H1 (cell line): ENCODE data around the gene CTNNBL1. TPM values are rescaled to one million over a fixed set of nuclear protein-coding genes. Genes with fewer than 3 reads are reported as not detected.

ENCODE experiments used
- CTCF ChIA-PET: fragments of 300-600 bp; sonication (Branson Sonifier 250); formaldehyde crosslinking; loops from one replicate; lab custom pipeline; 2021; ENCODE audit not compliant: partially characterized antibody; lab: Charles Lee
- POLR2A ChIA-PET: fragments of 300-600 bp; sonication (Branson Sonifier 250); formaldehyde crosslinking; loops from one replicate; lab custom pipeline; 2021; ENCODE audit warnings: inconsistent platforms; ENCODE audit not compliant: partially characterized antibody; lab: Charles Lee
- DNase-seq, 2 experiments: peaks; one replicate each; pipeline versions ENCODE4 v3.0.0 to v3.0.0-alpha.2; 2010 to 2022; ENCODE audit warnings: low spot score in 2 of 2, low read depth in 1 of 2, mixed read lengths in 1 of 2
- FAIRE-seq: peaks from 2 replicates; lab custom pipeline; 2011; peaks lifted over from hg19 to GRCh38; lab: Jason Lieb, UNC
- H2AFZ ChIP-seq: 2 replicates; pipeline ENCODE4 v1.8.1; 2012; ENCODE audit warnings: low read length, inconsistent platforms
- H2AK5ac ChIP-seq: 2 replicates; pipeline ENCODE4 v1.6.1; 2013; ENCODE audit warnings: low read depth, low read length
- H2BK120ac ChIP-seq: replicated peaks from 2 replicates; pipeline ENCODE3; 2013; ENCODE audit warnings: low read depth, low read length, inconsistent platforms
- H2BK12ac ChIP-seq: 2 replicates; pipeline ENCODE4 v1.6.1; 2013; ENCODE audit warnings: low read depth, low read length
- H2BK15ac ChIP-seq: 2 replicates; pipeline ENCODE4 v1.6.1; 2013; ENCODE audit warnings: low read length
- H2BK20ac ChIP-seq: 2 replicates; pipeline ENCODE4 v1.6.1; 2013; ENCODE audit warnings: low read length
- H2BK5ac ChIP-seq: 2 replicates; pipeline ENCODE4 v1.6.1; 2013; ENCODE audit warnings: low read depth, low read length
- H3K14ac ChIP-seq: 2 replicates; pipeline ENCODE4 v1.6.1; 2013; ENCODE audit warnings: inconsistent platforms; ENCODE audit not compliant: insufficient read length
- H3K18ac ChIP-seq: 2 replicates; pipeline ENCODE4 v1.6.1; 2013; ENCODE audit warnings: low read length; ENCODE audit errors: extremely low read depth
- H3K23ac ChIP-seq: 2 replicates; pipeline ENCODE4 v1.6.1; 2013; ENCODE audit warnings: inconsistent platforms; ENCODE audit not compliant: insufficient read length
- H3K23me2 ChIP-seq: 2 replicates; pipeline ENCODE4 v1.6.1; 2013; ENCODE audit warnings: low read depth, low read length
- H3K27ac ChIP-seq: 2 replicates; pipeline ENCODE4 v1.6.1; 2011; ENCODE audit warnings: low read depth, low read length, inconsistent platforms
- H3K27me3 ChIP-seq, 4 experiments: replicated peaks in 1 of 4; 1 replicate in 1 of 4; 2 replicates in 3 of 4; pipeline versions ENCODE4 v1.6.1 to v1.8.1; 2011 to 2013; ENCODE audit warnings: low read length in 3 of 4, mild to moderate bottlenecking in 3 of 4, inconsistent platforms in 2 of 4, mixed read lengths in 2 of 4, moderate library complexity in 1 of 4; ENCODE audit not compliant: control insufficient read depth in 3 of 4, insufficient read depth in 3 of 4; ENCODE audit errors: extremely low read depth in 1 of 4
- H3K36me3 ChIP-seq, 4 experiments: 2 replicates each; pipeline versions ENCODE4 v1.6.1 to v1.8.1; 2011 to 2013; ENCODE audit warnings: mild to moderate bottlenecking in 4 of 4, low read length in 3 of 4, moderate library complexity in 2 of 4, control low read depth in 1 of 4, inconsistent platforms in 1 of 4; ENCODE audit not compliant: insufficient read depth in 4 of 4, control insufficient read depth in 2 of 4
- H3K4ac ChIP-seq: replicated peaks from 2 replicates; pipeline ENCODE3; 2013; ENCODE audit warnings: low read length, low read depth, mixed read lengths, inconsistent platforms; ENCODE audit not compliant: insufficient read length
- H3K4me1 ChIP-seq, 4 experiments: replicated peaks in 1 of 4; 1 replicate in 1 of 4; 2 replicates in 3 of 4; pipeline versions ENCODE4 v1.6.1 to v1.8.1; 2011 to 2013; ENCODE audit warnings: low read length in 3 of 4, inconsistent platforms in 2 of 4, mixed read lengths in 1 of 4; ENCODE audit not compliant: insufficient read depth in 4 of 4, control insufficient read depth in 3 of 4
- H3K4me2 ChIP-seq, 2 experiments: 2 replicates each; pipeline versions ENCODE4 v1.6.1 to v1.8.1; 2011 to 2013; ENCODE audit warnings: low read depth in 2 of 2, low read length in 2 of 2, control low read depth in 1 of 2, inconsistent platforms in 1 of 2, mild to moderate bottlenecking in 1 of 2; ENCODE audit not compliant: insufficient read depth in 1 of 2
- H3K4me3 ChIP-seq, 4 experiments: fragments of 200-600, 300-600 bp in 1 of 4; sonication (generic), shearing (Covaris generic), sonication (Bioruptor Twin) in 1 of 4; 2 replicates each; pipeline versions ENCODE4 v1.5.1 to v1.8.1; 2011 to 2016; ENCODE audit warnings: low read length in 4 of 4, low read depth in 3 of 4, control low read depth in 2 of 4, inconsistent platforms in 2 of 4, mild to moderate bottlenecking in 2 of 4, mixed read lengths in 1 of 4, moderate library complexity in 1 of 4; ENCODE audit not compliant: insufficient read depth in 2 of 4; ENCODE audit errors: extremely low read depth in 1 of 4
- H3K56ac ChIP-seq: replicated peaks from 2 replicates; pipeline ENCODE3; 2013; ENCODE audit warnings: low read depth, mild to moderate bottlenecking, mixed read lengths, low read length, inconsistent platforms; ENCODE audit not compliant: insufficient read length
- H3K79me1 ChIP-seq: 2 replicates; pipeline ENCODE4 v1.6.1; 2013; ENCODE audit warnings: low read depth, low read length, control low read depth
- H3K79me2 ChIP-seq, 2 experiments: 2 replicates each; pipeline versions ENCODE4 v1.6.1 to v1.8.1; 2012 to 2013; ENCODE audit warnings: low read length in 2 of 2, mild to moderate bottlenecking in 2 of 2, inconsistent platforms in 1 of 2; ENCODE audit not compliant: insufficient read depth in 2 of 2, control insufficient read depth in 1 of 2
- H3K9ac ChIP-seq, 4 experiments: replicated peaks in 1 of 4; 1 replicate in 1 of 4; 2 replicates in 3 of 4; pipeline versions ENCODE4 v1.6.1 to v1.8.1; 2011 to 2013; ENCODE audit warnings: low read depth in 3 of 4, low read length in 3 of 4, control low read depth in 2 of 4, mild to moderate bottlenecking in 2 of 4, moderate library complexity in 2 of 4, inconsistent platforms in 1 of 4; ENCODE audit errors: extremely low read depth in 1 of 4
- H3K9me3 ChIP-seq, 2 experiments: 2 replicates each; pipeline versions ENCODE4 v1.6.1 to v1.8.1; 2012 to 2013; ENCODE audit warnings: mild to moderate bottlenecking in 2 of 2, moderate library complexity in 2 of 2, control low read depth in 1 of 2, inconsistent platforms in 1 of 2, low read depth in 1 of 2, low read length in 1 of 2, mixed read lengths in 1 of 2; ENCODE audit not compliant: insufficient read depth in 2 of 2
- H4K20me1 ChIP-seq, 2 experiments: replicated peaks in 1 of 2; 2 replicates each; pipeline versions ENCODE3 to v1.8.1; 2011 to 2013; ENCODE audit warnings: inconsistent platforms in 2 of 2, low read length in 2 of 2, mild to moderate bottlenecking in 1 of 2; ENCODE audit not compliant: insufficient read depth in 2 of 2, control insufficient read depth in 1 of 2
- H4K5ac ChIP-seq: 2 replicates; pipeline ENCODE4 v1.6.1; 2013; ENCODE audit warnings: low read length, low read depth, mixed read lengths, inconsistent platforms; ENCODE audit not compliant: insufficient read length
- H4K8ac ChIP-seq: 2 replicates; pipeline ENCODE4 v1.8.0; 2013; ENCODE audit warnings: mild to moderate bottlenecking, moderate library complexity, low read length, inconsistent platforms; ENCODE audit not compliant: insufficient read depth; ENCODE audit errors: extremely low read depth
- H4K91ac ChIP-seq: replicated peaks from 2 replicates; pipeline ENCODE3; 2013; ENCODE audit warnings: low read length, mixed read lengths, inconsistent platforms; ENCODE audit not compliant: insufficient read length
- KDM4A ChIP-seq: IDR thresholded peaks from one replicate; pipeline ENCODE4 v1.7.1; 2012; ENCODE audit warnings: low read depth, mild to moderate bottlenecking, moderate library complexity, low read length, inconsistent platforms; ENCODE audit not compliant: severe bottlenecking
- WGBS, 2 experiments: shearing (Covaris generic) in 1 of 2; methylation state at CpG; one replicate each; pipeline versions ENCODE4 v1.1.6 to v1.1.7; 2013 to 2015; ENCODE audit warnings: low lambda C conversion rate in 2 of 2, mixed read lengths in 2 of 2, inconsistent platforms in 1 of 2, low coverage in 1 of 2, missing lambda C conversion rate in 1 of 2; ENCODE audit not compliant: insufficient replicate concordance in 2 of 2, insufficient coverage in 1 of 2, insufficient read length in 1 of 2; ENCODE audit errors: extremely low coverage in 1 of 2, missing lambda C conversion rate in 1 of 2; 5-methylcytosine and 5-hydroxymethylcytosine counted together
- polyA plus RNA-seq, 7 experiments: library from polyadenylated mRNA; depleted of rRNA in 3 of 7; stranded (reverse) in 5 of 7; unstranded in 2 of 7; fragments of >200 nt in 5 of 7; fragments of 200-250 nt in 2 of 7; gene quantifications; 1 replicate in 5 of 7; 2 replicates in 1 of 7; 4 replicates in 1 of 7; pipeline versions ENCODE4 v1.2.1 to v1.2.3, GENCODE V29; 2011 to 2013; ENCODE audit warnings: missing spikeins in 2 of 7, mixed read lengths in 2 of 7
- total RNA-seq: library from RNA; stranded (reverse); fragmentation: NEBNext Ultra II Directional; extraction: Animal tissue kit (Norgen Biotek cat#: 25700); gene quantifications from 2 replicates; pipeline ENCODE4 v1.2.1, GENCODE V29; 2021
- TF ChIP-seq, protein P1 (sequence below), 3 experiments: IDR thresholded peaks; 1 replicate in 2 of 3; 2 replicates in 1 of 3; pipeline versions ENCODE4 v1.5.1 to v1.6.1; 2011; ENCODE audit warnings: low read length in 3 of 3, mild to moderate bottlenecking in 3 of 3, inconsistent platforms in 2 of 3, low read depth in 1 of 3, moderate library complexity in 1 of 3; ENCODE audit not compliant: insufficient read depth in 1 of 3; ENCODE audit errors: control extremely low read depth in 1 of 3

CTNNBL1 gene
- total and polyA plus RNA-seq, 2 of the 8 experiments (the other 6 are each of a cell fraction or from before 2014, with no cell fraction given): 19.6 to 81.6 TPM

DNA sequence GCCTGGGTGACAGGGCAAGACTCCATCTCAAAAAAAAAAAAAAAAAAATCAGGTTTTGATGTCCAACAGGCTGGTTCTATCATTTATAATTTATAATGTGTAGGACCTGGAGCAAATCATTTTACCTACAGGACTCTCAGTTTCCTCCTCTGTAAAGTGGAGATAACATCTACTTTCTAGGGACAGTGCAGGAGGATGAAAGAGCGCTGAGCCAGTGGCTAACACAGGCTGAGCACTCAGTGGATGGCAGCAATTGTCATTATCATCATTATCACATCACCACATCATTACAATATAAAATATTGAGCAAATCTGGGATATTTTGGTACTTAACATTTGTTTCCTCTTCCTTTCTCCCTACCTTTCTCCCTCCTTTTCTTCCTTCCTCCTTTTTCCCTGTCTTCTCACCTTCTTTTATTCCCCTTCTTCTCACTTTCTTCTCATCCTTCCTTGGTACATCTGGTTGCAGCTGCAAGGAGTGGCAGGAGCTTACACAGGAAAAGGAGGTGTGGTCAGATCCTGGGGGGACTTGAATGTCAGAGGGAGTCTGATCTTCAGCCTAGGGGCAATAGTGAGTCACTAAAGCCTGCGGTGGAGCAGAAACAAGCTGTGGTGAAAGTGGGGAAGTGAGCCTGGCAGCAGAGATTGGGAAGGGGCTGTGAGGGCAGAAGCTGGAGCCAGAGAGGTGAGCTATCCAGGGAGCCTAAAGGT is 24.6 kb upstream of the CTNNBL1 start:
- H4K91ac ChIP-seq: no peak overlapping the region
- peak overlapping the region; percentile 78 for H3K18ac ChIP-seq
- FAIRE-seq (no peak), DNase-seq (no peak)
- peaks cover 0 to 2% of the 10 kb centered on the region in 2 experiments for H4K20me1 ChIP-seq
- H3K9ac ChIP-seq: no peak overlapping the region
- no peak overlapping the region for H4K5ac ChIP-seq
- H2AK5ac ChIP-seq: no peak overlapping the region
- H2BK20ac ChIP-seq: no peak overlapping the region
- no peaks in the 10 kb centered on the region for H3K79me1 ChIP-seq
- WGBS, 2 experiments: 67% methylated on average over 2 of the region's 2 CpGs; no CpG with 5 or more reads in 1 of the 2 experiments
- H2BK15ac ChIP-seq: no peak overlapping the region
- no peak overlapping the region for H3K4ac ChIP-seq
- no peak overlapping the region for H3K14ac ChIP-seq
- no peak overlapping the region for H3K27ac ChIP-seq
- H3K79me2 ChIP-seq: no peaks in the 10 kb centered on the region
- no peak overlapping the region for H2BK5ac ChIP-seq
- 0 out of 7 replicates have a peak, but pooled peaks cover 0 to 2% (median 0%) of the 10 kb centered on the region in 4 experiments for H3K4me1 ChIP-seq
- H3K23me2 ChIP-seq: no peaks in the 10 kb centered on the region
- peak overlapping the region; percentile 27; the same call in 1 of the 2 replicates for H2AFZ ChIP-seq
- H3K9me3 ChIP-seq: no peaks in the 10 kb centered on the region; a peak in 1 of 4 replicates
- H4K8ac ChIP-seq: no peak overlapping the region
- no peak overlapping the region for H2BK120ac ChIP-seq
- H3K23ac ChIP-seq: no peak overlapping the region
- no peak overlapping the region for H2BK12ac ChIP-seq
- H3K27me3 ChIP-seq: no peaks in the 10 kb centered on the region
- ChIA-PET CTCF (interaction anchor here (0.7 to 1.5 kb wide), 5 partner anchors 19 to 418 kb away, joined by 3 to 8 read pairs (median 3); no protein-coding TSS in a partner anchor), POLR2A (no interaction called here)
- TF ChIP-seq, protein P1, sequence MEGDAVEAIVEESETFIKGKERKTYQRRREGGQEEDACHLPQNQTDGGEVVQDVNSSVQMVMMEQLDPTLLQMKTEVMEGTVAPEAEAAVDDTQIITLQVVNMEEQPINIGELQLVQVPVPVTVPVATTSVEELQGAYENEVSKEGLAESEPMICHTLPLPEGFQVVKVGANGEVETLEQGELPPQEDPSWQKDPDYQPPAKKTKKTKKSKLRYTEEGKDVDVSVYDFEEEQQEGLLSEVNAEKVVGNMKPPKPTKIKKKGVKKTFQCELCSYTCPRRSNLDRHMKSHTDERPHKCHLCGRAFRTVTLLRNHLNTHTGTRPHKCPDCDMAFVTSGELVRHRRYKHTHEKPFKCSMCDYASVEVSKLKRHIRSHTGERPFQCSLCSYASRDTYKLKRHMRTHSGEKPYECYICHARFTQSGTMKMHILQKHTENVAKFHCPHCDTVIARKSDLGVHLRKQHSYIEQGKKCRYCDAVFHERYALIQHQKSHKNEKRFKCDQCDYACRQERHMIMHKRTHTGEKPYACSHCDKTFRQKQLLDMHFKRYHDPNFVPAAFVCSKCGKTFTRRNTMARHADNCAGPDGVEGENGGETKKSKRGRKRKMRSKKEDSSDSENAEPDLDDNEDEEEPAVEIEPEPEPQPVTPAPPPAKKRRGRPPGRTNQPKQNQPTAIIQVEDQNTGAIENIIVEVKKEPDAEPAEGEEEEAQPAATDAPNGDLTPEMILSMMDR (IDR thresholded peaks at IDR 0.05; ENCODE audit: control extremely low read depth in 1 of 3, insufficient read depth in 1 of 3, low read depth in 1 of 3, low read length in 3 of 3): peak in 1 of 3 experiments; percentile 1; a peak in 1 of 4 replicates
- no peak for TF ChIP-seq KDM4A
- no peak overlapping the region for H3K4me2 ChIP-seq
- no peak overlapping the region for H3K4me3 ChIP-seq
- H3K56ac ChIP-seq: no peak overlapping the region
- no peaks in the 10 kb centered on the region for H3K36me3 ChIP-seq
